D721Med (cell line): ENCODE results near the gene CFAP107.

Experiments used
- DNase-seq: peaks from one replicate; pipeline ENCODE4 v3.0.0; 2011; ENCODE audit warnings: low spot score; ENCODE audit not compliant: insufficient read length
- FAIRE-seq: peaks from 2 replicates; lab custom pipeline; 2011; peaks lifted over from hg19 to GRCh38; lab: Jason Lieb, UNC
- CTCF ChIP-seq: IDR thresholded peaks from 2 replicates; pipeline ENCODE4 v1.5.1; 2012; ENCODE audit warnings: mild to moderate bottlenecking, control low read depth; ENCODE audit not compliant: insufficient read depth; ENCODE audit errors: missing control alignments

Gene CFAP107

DNA sequence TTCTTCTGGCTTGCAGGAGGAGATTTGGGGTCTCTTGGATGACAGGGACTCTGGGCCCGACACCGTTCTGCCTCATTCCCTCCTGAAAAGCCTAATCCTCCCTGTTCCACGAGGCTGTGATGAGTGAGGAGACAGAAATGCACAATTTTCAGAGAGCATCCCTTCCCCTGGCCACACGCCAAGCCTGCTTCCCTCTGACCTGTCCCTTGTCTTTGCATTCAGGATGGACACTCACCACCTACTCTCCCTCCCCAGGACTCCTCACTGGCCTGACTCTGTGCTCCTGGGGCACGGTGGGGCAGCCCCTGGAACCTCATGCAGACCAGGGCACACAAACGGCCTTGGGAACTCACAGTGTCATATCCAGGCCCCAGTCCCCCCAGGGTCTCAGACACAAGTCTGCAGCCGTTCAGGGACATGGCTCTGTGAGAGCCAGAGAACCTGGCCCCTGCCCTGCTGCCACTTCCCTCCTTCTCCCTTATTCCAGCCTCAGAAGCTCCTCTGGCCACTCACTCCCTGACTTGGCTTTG is 24.0 kb downstream of the CFAP107 start:
- no peak for FAIRE-seq
- TF ChIP-seq CTCF, result no peak
- no peak for DNase-seq

DNA sequence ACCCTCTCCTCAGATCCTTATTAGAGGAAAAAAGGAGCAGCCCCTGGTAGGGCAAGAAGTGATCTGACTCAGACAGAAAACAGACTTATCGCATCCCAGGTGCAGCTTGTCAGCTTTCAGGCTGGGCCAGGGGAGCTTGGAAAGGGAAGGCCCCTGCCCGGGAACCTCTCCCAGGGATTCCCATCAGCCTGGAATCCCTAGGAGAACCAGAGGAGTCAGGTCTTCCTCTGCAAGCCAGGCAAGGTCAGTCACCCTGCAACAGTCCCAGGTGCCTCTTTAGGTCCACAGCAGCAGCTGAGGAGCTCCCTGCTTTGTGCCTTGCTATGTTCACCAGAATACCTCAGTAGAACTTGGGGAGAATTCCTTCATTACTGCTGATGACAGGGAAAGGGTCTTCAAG is 24.6 kb downstream of the CFAP107 start:
- no peak for TF ChIP-seq CTCF
- no peak for DNase-seq
- no peak for FAIRE-seq

DNA sequence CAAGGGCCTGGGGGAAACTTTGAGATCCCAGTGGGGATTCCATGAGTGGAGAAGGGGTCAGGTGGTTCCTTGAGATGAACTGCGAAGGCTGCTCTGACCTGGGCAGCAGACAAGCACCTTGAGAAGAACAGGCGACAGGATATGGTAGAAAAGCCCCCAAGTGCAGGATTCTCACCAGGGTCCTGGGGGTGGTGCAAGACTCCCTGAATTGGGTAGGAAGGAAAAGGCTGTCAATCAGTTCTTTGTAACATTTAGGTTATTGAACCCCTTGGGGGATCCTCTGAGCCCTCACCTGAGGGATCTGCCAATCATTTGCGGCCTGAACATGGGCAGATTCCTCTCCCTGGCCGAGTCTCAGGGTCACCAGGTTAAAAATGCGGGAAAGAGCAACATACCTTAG is 25.2 kb downstream of the CFAP107 start:
- no peak for TF ChIP-seq CTCF
- no peak for DNase-seq
- FAIRE-seq, result no peak

GRCh38 chr1:12772520-12772919 is 26.5 kb downstream of the CFAP107 start:
- FAIRE-seq (no peak), DNase-seq (no peak)
- TF ChIP-seq CTCF, result no peak

DNA sequence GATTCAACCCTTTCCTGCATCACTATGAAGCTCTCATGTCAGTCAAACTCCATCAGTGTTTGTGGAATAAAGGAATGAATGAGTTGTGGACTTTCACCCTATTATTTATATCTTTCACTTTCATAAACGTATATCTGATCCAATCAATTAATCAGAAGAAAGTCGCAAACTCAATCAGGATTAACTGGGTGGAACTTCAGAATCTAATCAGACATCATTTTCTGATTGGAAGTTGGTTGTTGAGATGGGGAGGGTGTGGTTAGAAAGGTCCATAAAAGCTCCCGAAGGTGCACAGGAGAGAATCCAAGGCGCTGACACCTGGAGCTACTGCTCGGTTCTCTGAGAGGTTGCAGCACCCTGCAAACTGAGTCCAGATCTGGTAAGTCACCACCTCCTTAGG is 27.4 kb downstream of the CFAP107 start, which contains the start of gene PRAMEF12:
TSS of gene PRAMEF12 (plus strand) at position 301 of the 400 bp plus-strand sequence. CDS start 1,130 bp downstream, outside the sequence.
- DNase-seq (no peak), FAIRE-seq (no peak)
- TF ChIP-seq CTCF, result no peak

- DNase-seq (no peak), FAIRE-seq (no peak)
- TF ChIP-seq CTCF, result no peak
Measured at GRCh38 chr1:12774801-12775345, 28.9 kb downstream of the CFAP107 start.

DNA sequence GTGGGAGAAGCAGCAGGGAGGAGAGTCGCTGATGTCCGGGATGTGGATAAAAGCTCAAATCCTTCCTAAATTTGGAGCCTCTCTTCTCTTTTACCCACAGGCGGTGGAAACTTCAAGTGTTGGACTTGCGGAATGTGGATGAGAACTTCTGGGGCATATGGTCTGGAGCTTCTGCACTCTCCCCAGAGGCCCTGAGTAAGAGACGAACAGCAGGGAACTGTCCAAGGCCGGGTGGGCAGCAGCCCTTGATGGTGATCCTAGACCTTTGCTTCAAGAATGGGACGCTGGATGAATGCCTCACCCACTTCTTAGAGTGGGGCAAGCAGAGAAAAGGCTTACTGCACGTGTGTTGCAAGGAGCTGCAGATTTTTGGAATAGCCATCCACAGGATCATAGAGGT is 29.4 kb downstream of the CFAP107 start:
- FAIRE-seq, result no peak
- TF ChIP-seq CTCF, result no peak
- DNase-seq, result no peak
